ENCODE results near the gene ABLIM2.

The ABLIM2 gene

DNA sequence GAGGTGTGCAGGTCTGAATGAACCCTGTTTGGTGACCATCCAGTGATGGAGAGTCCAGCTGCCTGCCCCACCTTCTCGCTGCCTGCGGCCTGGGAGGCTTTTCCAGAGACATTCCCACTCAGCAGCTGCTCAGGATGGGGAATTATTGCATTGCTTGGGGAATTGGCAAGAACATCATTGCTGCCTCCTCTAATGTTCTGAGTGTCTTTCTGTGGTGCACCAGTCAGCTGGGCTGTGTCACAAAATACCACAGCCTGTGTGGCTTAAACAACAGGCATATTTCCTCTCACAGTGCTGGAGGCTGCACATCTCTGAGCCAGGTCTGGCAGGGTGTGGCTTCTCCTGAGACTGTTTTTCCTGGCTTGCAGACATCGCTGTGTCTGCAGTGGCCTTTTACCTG is 132.2 kb downstream of the ABLIM2 start:
- no peak for DNase-seq (ENCODE audit: insufficient read length, low spot score)
- no peak for FAIRE-seq
- TF ChIP-seq, protein P1, sequence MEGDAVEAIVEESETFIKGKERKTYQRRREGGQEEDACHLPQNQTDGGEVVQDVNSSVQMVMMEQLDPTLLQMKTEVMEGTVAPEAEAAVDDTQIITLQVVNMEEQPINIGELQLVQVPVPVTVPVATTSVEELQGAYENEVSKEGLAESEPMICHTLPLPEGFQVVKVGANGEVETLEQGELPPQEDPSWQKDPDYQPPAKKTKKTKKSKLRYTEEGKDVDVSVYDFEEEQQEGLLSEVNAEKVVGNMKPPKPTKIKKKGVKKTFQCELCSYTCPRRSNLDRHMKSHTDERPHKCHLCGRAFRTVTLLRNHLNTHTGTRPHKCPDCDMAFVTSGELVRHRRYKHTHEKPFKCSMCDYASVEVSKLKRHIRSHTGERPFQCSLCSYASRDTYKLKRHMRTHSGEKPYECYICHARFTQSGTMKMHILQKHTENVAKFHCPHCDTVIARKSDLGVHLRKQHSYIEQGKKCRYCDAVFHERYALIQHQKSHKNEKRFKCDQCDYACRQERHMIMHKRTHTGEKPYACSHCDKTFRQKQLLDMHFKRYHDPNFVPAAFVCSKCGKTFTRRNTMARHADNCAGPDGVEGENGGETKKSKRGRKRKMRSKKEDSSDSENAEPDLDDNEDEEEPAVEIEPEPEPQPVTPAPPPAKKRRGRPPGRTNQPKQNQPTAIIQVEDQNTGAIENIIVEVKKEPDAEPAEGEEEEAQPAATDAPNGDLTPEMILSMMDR (IDR thresholded peaks at IDR 0.05; ENCODE audit: insufficient read depth, missing control alignments): no peak

DNA sequence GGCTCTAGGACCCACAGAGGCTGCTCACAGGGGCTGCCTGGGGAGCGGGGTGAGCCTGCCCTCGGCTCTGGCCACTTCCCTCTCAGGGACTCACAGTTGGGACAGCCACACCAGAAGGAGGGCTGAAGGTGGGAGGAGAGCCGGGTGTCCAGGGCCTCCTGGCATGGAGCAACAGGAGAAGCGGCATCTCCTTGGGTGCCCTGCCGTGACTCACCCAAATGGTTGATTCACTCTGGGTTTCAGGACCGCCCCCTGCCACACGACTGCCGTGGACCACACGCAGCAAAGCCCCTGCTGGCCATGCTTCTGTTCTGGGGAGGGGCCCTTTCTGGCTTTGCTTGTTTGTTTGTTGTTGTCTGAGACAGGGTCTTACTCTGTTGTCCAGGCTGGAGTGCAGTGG is 132.9 kb downstream of the ABLIM2 start:
- FAIRE-seq: no peak
- no peak for DNase-seq (ENCODE audit: insufficient read length, low spot score)
- TF ChIP-seq, protein P1 (IDR thresholded peaks at IDR 0.05; ENCODE audit: insufficient read depth, missing control alignments): no peak

DNA sequence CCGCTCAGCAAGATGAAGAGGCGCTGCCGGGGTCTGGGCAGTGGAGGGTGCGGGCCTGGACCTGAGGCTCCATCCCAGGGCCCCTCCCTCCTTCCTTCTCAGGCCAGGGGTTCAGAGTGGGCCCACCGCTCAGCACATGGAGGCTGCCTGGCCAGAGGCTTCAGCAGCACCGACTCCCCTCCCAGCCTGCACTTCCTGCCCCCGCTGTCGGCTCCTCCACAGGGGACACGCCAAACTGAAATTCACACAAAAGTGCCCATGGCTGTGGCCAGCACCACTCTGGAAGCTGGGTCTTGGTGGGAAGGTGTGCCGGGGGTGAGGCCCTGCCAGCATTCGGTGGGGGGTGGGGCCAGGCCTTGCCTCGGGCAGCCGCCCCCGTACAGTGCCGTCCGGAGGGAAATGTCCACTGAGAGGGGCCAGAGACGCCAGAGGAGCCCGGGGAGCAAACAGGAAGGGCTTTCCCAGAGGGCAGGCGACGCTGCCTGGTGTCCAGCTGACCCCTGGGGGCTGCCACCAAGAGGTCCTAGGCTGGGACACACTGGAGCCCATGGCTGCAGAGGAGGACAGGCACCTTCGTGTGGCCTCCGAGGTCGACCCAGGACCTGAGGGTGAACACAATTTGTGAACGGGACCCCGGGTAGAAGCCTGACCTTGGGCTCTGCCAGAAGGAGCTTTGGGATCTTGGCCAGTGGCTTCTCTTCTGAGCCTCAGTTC is 134.4 kb downstream of the ABLIM2 start:
- no peak for FAIRE-seq
- TF ChIP-seq, protein P1 (IDR thresholded peaks at IDR 0.05; ENCODE audit: insufficient read depth, missing control alignments): no peak
- DNase-seq (ENCODE audit: insufficient read length, low spot score): no peak

DNA sequence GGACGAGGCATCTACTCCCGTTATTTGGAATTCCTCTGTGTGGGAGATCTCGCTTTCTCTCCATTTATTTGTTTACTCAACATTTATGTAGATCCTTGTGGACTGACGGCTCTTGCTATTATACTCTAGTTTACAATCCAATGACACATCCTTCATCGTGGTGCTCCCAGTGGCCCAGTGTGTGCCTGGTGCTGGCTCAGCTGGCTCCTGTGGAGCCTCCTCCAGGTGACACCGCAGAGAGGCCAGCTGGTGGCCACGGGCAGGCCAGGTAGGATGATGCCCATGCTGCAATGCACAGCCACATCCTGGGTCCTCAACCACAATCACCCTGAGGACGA is 134.9 kb downstream of the ABLIM2 start:
- no peak for DNase-seq (ENCODE audit: insufficient read length, low spot score)
- FAIRE-seq: no peak
- TF ChIP-seq, protein P1 (IDR thresholded peaks at IDR 0.05; ENCODE audit: insufficient read depth, missing control alignments): no peak

DNA sequence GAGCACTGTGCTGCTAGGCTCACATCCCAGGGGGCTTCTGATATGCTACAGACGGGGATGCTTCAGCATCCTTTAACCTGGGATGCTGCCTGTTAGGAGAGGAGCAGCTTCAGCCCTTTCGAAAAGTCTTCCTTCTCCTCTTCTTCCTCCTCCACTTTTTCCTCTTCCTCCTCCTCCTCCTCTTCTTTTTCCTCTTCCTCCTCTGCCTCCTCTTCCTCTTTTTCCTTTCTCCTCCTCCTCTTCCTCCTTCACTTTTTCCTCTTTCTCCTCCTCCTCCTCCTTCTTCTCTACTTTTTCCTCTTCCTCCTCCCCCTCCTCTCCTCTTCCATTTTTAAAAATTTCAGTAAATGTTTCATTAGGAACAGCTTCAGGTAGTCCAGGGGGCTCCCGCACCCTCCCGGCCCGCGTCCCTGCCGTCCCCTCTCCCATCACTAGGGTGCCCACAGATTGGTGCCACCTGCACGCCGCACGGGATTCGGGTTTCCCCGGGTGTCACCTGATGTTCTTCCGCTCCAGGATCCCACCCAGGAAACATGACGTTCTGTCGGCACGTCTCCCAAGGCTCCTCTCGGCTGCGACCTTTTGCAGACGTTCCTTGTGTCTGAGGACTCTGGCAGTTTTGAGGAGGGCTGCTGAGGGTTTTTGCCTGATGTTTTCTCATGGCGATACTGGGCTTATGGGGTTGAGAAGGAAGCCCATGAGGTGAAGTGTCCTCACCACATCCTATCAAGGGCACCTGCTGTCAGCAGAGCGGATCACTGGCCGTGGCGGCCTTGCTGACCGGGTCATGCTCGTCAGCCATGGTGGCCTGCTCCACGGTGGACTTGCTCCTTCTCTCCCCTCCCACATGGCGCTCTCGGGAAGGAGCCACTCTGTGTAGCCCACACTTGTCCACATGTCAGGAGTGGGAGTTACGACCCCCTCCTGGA is 135.6 kb downstream of the ABLIM2 start:
- no peak for DNase-seq (ENCODE audit: insufficient read length, low spot score)
- FAIRE-seq: no peak
- TF ChIP-seq, protein P1 (IDR thresholded peaks at IDR 0.05; ENCODE audit: insufficient read depth, missing control alignments): no peak

DNA sequence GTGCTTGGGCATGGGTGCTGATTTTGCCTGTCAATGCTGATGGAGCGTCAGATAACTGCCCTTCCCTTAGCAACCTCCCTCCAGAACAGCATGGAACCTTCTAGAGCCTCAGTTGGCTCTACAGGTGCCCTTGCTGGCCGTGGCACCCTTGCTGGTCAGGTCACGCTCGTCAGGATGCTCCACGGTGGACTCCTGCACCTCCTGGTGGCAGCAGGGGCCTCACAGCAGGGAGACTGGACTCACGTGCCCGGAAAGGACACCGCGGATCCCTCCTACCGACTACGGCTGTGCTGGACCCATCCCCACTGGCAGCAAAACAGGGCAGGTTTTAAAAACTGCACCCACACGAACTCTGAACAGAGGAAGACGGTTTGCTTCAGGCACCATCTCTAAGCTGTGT is 136.8 kb downstream of the ABLIM2 start:
- DNase-seq (ENCODE audit: insufficient read length, low spot score) (no peak), FAIRE-seq (no peak)
- TF ChIP-seq, protein P1 (IDR thresholded peaks at IDR 0.05; ENCODE audit: insufficient read depth, missing control alignments): no peak

Measured in D721Med (cell line).